GM06990 (cell line): ENCODE results near the gene LDLRAD1.
"Not testable (repeated sequence)": the region's sequence is repeated elsewhere in the genome, so short reads cannot be mapped to it uniquely, and the experiment has no call there.

ENCODE experiments used
- DNase-seq: peaks from one replicate; pipeline ENCODE4 v3.0.0-alpha.2; 2011; ENCODE audit not compliant: insufficient read length; ENCODE audit errors: extremely low read depth
- H3K27me3 ChIP-seq: replicated peaks from 2 replicates; pipeline ENCODE4 v1.6.0; 2011; ENCODE audit warnings: low read length; ENCODE audit not compliant: control insufficient read depth, insufficient read depth
- H3K36me3 ChIP-seq: 2 replicates; pipeline ENCODE4 v1.5.1; 2011; ENCODE audit warnings: low read length; ENCODE audit not compliant: control insufficient read depth, insufficient read depth
- H3K4me3 ChIP-seq: replicated peaks from 2 replicates; pipeline ENCODE4 v1.5.1; 2011; ENCODE audit warnings: low read depth, mild to moderate bottlenecking, control low read depth, low read length
- TF ChIP-seq, protein P1 (sequence below): IDR thresholded peaks from 2 replicates; pipeline ENCODE4 v1.5.1; 2011; ENCODE audit warnings: low read length, control low read depth, mild to moderate bottlenecking, inconsistent platforms; ENCODE audit not compliant: insufficient read depth, poor library complexity, severe bottlenecking

Gene LDLRAD1

DNA sequence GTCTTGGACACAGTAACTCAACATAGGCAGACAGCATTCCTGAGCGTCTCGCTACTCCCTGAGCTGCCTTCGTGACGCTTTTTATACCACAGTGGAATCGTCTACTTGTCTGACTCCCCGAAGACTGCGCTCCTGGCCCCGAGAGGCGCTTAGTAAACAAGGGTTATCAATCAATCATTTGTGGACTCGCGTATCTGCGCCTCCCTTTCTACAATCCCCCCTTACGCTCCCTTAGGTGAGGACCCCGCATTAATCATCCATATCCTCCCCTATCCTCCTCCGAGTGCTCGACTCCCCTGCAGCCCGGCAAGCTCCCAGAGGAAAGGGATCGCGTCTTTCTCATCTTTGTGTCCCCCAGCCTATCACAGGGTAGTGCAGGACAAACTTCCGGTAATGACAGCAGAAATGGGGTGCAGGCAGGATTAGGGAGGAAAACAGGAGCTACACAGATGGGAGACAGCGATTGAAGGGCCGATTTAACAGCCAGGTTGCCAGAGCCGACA lies 34.5 kb upstream of the LDLRAD1 start:
- Histone ChIP-seq H3K27me3 (no peaks in the 10 kb centered on the region), H3K4me3 (peak overlapping the region; percentile 79), H3K36me3 (no peaks in the 10 kb centered on the region; the same call in 1 of the 2 replicates)
- TF ChIP-seq, protein P1, sequence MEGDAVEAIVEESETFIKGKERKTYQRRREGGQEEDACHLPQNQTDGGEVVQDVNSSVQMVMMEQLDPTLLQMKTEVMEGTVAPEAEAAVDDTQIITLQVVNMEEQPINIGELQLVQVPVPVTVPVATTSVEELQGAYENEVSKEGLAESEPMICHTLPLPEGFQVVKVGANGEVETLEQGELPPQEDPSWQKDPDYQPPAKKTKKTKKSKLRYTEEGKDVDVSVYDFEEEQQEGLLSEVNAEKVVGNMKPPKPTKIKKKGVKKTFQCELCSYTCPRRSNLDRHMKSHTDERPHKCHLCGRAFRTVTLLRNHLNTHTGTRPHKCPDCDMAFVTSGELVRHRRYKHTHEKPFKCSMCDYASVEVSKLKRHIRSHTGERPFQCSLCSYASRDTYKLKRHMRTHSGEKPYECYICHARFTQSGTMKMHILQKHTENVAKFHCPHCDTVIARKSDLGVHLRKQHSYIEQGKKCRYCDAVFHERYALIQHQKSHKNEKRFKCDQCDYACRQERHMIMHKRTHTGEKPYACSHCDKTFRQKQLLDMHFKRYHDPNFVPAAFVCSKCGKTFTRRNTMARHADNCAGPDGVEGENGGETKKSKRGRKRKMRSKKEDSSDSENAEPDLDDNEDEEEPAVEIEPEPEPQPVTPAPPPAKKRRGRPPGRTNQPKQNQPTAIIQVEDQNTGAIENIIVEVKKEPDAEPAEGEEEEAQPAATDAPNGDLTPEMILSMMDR, result no peak
- no peak for DNase-seq

DNA sequence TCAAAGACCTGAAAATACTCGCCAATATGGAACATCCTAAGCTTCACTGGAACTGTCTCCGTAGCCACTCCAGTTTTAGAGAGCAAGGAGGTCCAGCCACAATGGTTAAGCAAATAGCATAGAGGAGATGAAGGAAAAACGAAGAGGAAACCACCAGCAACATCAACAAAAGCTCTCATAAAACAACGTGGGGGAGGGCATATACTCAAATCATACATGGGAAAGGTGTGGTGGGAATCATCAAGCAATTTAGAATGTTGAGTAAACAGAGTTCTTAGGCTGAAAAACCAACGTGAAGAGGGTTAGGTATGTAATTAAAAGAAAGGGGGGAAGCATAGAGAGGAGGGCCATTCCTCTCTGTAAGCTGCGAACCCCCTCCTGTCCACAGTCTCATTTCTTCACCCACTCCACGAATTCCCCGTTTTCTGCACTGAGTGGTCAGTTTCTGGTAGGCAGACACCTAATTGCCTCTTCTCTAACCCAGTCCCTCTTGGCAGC lies 34.0 kb upstream of the LDLRAD1 start:
- TF ChIP-seq, protein P1, result no peak
- Histone ChIP-seq H3K4me3 (peak overlapping the region; percentile 79), H3K36me3 (no peaks in the 10 kb centered on the region; the same call in 1 of the 2 replicates), H3K27me3 (no peaks in the 10 kb centered on the region)
- DNase-seq, result no peak

DNA sequence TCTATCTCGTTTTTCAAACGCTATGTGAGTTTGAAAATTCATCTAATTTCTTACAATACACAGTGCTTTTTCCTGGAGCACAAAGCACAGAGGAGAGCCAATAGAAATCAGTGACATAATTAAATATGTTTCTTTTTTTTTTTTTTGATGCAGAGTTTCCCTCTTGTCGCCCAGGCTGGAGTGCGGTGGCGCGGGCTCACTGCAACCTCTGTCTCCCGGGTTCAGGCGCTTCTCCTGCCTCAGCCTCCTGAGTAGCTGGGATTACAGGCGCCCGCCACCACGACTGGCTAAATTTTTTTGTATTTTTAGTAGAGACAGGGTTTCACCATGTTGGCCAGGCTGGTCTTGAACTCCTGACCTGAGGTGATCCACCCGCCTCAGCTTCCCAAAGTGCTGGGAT lies 32.4 kb upstream of the LDLRAD1 start:
- not testable (repeated sequence) for H3K27me3 ChIP-seq, H3K36me3 ChIP-seq, H3K4me3 ChIP-seq, DNase-seq

DNA sequence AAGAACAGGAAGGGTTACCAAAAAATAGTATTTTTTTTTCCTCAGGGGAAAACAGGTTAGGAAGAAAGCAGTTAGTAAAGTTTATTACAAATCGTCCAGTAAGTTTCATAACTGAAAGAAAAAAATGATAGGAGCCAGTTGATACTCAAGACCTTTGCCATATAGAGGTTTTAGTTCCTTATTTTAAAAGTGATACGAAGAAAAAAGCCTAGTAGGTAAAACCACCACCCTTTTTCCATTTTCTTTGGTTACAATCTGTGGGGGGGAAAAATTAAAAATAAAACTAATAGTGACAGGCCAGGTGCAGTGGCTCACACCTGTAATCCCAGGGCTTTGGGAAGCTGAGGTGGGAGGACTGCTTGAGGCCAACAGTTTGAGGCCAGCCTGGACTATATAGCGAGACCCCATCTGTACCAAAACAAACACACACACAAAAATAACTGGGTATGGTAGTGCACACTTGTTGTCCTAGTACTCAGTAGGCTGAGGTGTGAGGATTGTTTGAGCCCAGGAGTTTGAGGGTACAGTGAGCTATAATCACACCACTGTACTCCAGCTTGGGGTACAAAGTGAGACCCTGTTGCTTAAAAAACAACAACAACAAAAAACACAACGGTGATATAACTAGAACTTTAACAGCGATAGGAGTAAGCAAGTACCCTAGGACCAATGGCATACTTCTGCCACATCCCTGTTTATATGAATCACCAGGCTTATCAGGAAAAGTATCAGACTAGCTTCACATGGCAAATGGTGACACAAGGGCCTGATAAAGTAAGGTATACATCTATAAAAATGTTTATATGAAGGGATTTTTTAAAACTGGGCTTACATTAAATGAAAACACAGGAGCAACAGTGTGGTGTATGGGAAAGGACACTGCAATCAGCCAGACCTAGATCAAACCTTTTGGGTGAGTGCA lies 29.7 kb upstream of the LDLRAD1 start:
- Histone ChIP-seq H3K27me3 (no peaks in the 10 kb centered on the region), H3K36me3 (no peaks in the 10 kb centered on the region), H3K4me3 (no peak overlapping the region)
- TF ChIP-seq, protein P1, result no peak
- no peak for DNase-seq

DNA sequence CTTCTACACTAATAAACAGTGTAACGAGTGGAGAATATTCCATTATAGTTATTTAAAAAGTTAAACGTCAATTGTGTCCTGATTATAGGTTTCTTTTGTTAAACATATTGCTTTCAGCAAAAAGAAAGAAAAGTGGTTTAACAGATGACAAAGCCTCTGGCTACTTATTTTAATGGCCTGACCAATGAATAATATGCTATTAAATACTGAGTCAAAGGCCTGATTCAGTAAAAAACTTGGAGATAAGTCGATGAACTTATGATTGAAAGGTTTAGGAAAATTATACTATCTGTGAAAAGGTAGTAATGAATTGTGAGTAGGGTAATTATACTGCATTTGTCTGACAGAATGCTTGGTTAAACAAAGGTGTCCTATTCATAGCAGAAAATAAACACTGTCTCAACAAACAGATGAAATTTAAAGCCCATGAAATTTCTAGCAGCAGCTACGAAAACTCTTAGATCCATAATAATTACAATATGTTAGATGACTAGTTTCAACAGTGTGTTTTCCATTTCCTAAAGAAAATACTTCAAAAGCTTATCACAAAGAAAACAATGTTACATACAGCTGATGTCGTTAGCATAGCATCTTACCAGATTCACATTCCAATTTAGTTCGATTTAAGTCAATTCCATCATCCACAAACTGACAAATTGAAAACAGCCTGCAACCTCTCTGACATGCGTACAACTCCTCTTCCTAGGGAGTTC lies 28.8 kb upstream of the LDLRAD1 start:
- DNase-seq, result no peak
- H3K36me3 ChIP-seq, result no peaks in the 10 kb centered on the region; the same call in none of the 2 replicates
- TF ChIP-seq, protein P1, result no peak
- no peaks in the 10 kb centered on the region for H3K27me3 ChIP-seq
- no peak overlapping the region for H3K4me3 ChIP-seq

DNA sequence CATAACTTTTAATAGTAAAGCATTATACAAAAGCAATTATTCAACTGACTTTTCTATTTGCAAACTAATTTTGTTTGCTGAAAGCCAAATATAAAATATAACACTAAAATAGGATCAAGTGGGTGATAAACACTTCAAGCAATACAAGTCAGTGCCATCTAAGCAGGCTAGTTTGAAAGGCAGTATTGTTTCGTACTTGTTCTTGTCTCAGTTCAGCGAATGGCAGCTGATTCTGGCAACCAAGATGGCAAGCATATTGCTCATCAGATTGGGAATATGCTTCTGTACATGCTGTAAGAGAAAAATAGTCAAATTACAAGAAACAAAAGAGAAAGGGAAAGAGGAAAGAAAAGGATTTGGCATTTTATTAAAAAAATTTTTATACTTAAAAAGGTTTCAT lies 27.5 kb upstream of the LDLRAD1 start:
- Histone ChIP-seq H3K27me3 (no peaks in the 10 kb centered on the region), H3K4me3 (no peak overlapping the region), H3K36me3 (no peaks in the 10 kb centered on the region; the same call in none of the 2 replicates)
- TF ChIP-seq, protein P1, result no peak
- no peak for DNase-seq
